Activated B cell treated with CpG ODN at 0.5 μM for 24 hours (primary cell): ENCODE data around the gene JDP2. TPM values are rescaled to one million over a fixed set of nuclear protein-coding genes. Genes with fewer than 3 reads are reported as not detected.
A peak's percentile ranks its signal among the peaks of the same experiment; 100 is the strongest.

ENCODE experiments used
- ATAC-seq: fragments of 200-7000 bp; cut with Tn5 transposase; one replicate; pipeline ENCODE4 v1.10.0; 2021; ENCODE audit warnings: low read depth, mild to moderate bottlenecking, moderate library complexity
- CTCF ChIA-PET: fragments of 350-600 bp; sonication (Branson Sonifier 250); formaldehyde crosslinking; loops from one replicate; lab custom pipeline; 2021; ENCODE audit warnings: antibody characterized with exemption; lab: Charles Lee
- POLR2A ChIA-PET: fragments of 350-600 bp; sonication (Branson Sonifier 250); formaldehyde crosslinking; loops from one replicate; lab custom pipeline; 2021; ENCODE audit warnings: antibody characterized with exemption; lab: Charles Lee
- DNase-seq: peaks from one replicate; pipeline ENCODE4 v3.0.0; 2022
- H3K27ac Mint-ChIP-seq: one replicate; pipeline ENCODE4 v1.8.0; 2020; ENCODE audit warnings: mixed read lengths
- H3K27me3 Mint-ChIP-seq: one replicate; pipeline ENCODE4 v1.8.0; 2021; ENCODE audit warnings: mixed read lengths
- H3K36me3 Mint-ChIP-seq: one replicate; pipeline ENCODE4 v1.8.0; 2021; ENCODE audit warnings: low read depth, mixed read lengths
- H3K4me1 Mint-ChIP-seq: one replicate; pipeline ENCODE4 v1.8.0; 2021; ENCODE audit warnings: mixed read lengths
- H3K4me3 Mint-ChIP-seq: one replicate; pipeline ENCODE4 v1.8.0; 2020; ENCODE audit warnings: mild to moderate bottlenecking, mixed read lengths
- H3K9me3 Mint-ChIP-seq: one replicate; pipeline ENCODE4 v1.8.0; 2020; ENCODE audit warnings: mixed read lengths
- intact Hi-C: fragments of 100-400 bp; cut with micrococcal nuclease; formaldehyde crosslinking; loops from one replicate; pipeline ENCODE4 v1.15.1; 2024
- total RNA-seq: library from RNA; stranded (reverse); gene quantifications from 2 replicates; pipeline ENCODE4 v1.2.3, GENCODE V29; 2022
- TF ChIP-seq, protein P1 (sequence below): fragments of 200-600 bp; IDR thresholded peaks from one replicate; pipeline ENCODE4 v1.8.0; 2022; ENCODE audit warnings: antibody characterized with exemption, mild to moderate bottlenecking

Gene JDP2
- total RNA-seq, 1 donor from 2014 or later: 21.2 TPM

DNA sequence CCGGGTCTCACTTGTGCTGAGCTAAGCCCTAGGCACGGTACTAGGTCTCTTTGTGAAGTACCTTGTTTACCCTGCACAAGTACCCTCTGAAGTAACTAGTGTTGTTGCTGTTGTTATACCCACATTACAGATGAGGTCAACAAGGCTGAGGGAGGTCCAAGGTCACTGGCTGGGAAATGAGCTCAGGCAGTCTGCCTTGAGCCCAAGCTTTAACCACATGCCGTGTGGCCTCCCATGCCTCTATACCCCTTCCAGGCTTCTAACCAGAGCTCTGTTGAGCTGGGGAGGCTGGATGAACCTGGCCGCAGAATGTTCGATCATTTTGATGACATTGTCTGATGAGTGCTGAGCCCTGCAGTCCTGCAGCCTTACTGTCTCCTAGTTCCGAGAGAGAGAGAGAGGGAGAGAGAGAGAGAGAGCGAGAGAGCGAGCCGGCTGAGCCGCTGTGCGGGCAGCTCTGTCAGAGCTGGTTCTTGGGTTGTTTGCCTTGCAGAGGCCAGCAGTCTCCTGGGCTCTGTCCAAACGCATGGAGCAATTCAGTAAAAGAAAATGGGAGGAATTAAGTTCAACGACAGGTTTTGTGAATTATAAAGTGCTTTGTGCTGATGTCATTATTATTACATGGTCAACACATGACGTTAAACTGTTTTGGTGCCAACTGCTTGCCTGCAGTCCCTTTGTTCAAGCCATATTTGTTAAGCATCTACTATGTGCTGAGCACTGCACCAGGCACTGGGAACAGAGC lies 13.1 kb downstream of the JDP2 start:
- ATAC-seq (no peak), DNase-seq (no peak)
- Mint-ChIP-seq H3K4me3 (no peak overlapping the region), H3K36me3 (peaks cover 62% of the 10 kb centered on the region), H3K27ac (peak overlapping the region; percentile 70), H3K27me3 (no peaks in the 10 kb centered on the region), H3K9me3 (no peaks in the 10 kb centered on the region), H3K4me1 (peaks cover 41% of the 10 kb centered on the region)
- CTCF ChIA-PET: interaction anchor here (1.0 to 2.8 kb wide), 4 partner anchors 13 to 132 kb away, joined by 3 to 9 read pairs (median 4); no protein-coding TSS in a partner anchor
- POLR2A ChIA-PET: interaction anchor here (0.7 to 1.7 kb wide), 3 partner anchors 14 to 132 kb away, joined by 3 to 9 read pairs (median 3); partner anchors contain the start of gene JDP2
- intact Hi-C loops: no loop called here
- TF ChIP-seq, protein P1, sequence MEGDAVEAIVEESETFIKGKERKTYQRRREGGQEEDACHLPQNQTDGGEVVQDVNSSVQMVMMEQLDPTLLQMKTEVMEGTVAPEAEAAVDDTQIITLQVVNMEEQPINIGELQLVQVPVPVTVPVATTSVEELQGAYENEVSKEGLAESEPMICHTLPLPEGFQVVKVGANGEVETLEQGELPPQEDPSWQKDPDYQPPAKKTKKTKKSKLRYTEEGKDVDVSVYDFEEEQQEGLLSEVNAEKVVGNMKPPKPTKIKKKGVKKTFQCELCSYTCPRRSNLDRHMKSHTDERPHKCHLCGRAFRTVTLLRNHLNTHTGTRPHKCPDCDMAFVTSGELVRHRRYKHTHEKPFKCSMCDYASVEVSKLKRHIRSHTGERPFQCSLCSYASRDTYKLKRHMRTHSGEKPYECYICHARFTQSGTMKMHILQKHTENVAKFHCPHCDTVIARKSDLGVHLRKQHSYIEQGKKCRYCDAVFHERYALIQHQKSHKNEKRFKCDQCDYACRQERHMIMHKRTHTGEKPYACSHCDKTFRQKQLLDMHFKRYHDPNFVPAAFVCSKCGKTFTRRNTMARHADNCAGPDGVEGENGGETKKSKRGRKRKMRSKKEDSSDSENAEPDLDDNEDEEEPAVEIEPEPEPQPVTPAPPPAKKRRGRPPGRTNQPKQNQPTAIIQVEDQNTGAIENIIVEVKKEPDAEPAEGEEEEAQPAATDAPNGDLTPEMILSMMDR: no peak

DNA sequence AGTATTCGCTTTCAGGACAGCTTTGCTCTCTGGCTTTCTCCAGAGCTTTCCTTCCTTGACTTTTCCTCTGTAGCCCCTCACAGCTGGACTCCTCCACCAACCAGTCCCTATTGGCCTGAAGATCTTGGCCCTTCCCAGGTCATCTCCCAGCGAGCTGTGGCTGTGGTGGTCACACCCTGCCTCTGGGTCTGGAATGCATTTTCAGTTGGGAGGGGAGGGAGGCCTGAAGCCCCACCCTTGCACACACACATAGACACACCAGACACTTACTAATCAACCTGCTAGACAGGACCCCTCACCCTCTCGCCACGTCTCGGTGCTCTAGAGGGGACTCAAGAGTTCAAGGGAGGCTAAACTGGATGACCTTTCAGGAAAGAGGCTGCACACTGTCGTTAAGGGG lies 13.9 kb downstream of the JDP2 start:
- CTCF ChIA-PET: interaction anchor here (1.6 to 2.8 kb wide), 2 partner anchors 12 to 47 kb away, joined by 4 to 9 read pairs; no protein-coding TSS in a partner anchor
- POLR2A ChIA-PET: interaction anchor here (0.6 kb wide), 2 partner anchors 91 to 219 kb away, joined by 3 to 4 read pairs; partner anchors contain the start of gene TTLL5
- H3K27me3 Mint-ChIP-seq: no peaks in the 10 kb centered on the region
- H3K27ac Mint-ChIP-seq: no peak overlapping the region
- H3K4me1 Mint-ChIP-seq: peaks cover 34% of the 10 kb centered on the region
- DNase-seq (no peak), ATAC-seq (no peak)
- no peaks in the 10 kb centered on the region for H3K9me3 Mint-ChIP-seq
- no peak overlapping the region for H3K4me3 Mint-ChIP-seq
- TF ChIP-seq, protein P1: no peak
- intact Hi-C loops: no loop called here
- H3K36me3 Mint-ChIP-seq: peaks cover 61% of the 10 kb centered on the region

DNA sequence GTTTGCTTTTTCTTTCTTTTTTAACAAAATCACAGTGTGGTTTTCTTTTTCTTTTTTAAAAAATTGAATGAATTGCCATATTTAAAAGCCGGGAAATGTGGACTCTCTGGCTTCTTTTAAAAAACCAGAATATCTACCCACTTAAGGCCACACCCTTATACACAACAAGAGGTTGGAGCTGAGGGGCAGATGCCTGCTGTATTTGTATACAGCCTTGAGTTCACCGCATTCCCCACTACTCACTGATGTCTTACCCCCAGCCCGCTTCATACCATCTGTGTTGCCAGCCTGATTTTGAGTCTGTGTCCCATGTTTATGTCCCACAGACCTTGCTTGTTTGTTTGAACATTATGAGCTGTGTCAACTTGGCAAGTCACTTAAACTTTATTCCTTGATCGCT lies 14.3 kb downstream of the JDP2 start:
- Mint-ChIP-seq H3K9me3 (no peaks in the 10 kb centered on the region), H3K4me3 (no peak overlapping the region), H3K4me1 (peaks cover 31% of the 10 kb centered on the region), H3K27me3 (no peaks in the 10 kb centered on the region), H3K36me3 (peaks cover 61% of the 10 kb centered on the region), H3K27ac (no peak overlapping the region)
- intact Hi-C loops: no loop called here
- DNase-seq (no peak), ATAC-seq (no peak)
- CTCF ChIA-PET: interaction anchor here (0.7 to 2.8 kb wide), 3 partner anchors 12 to 147 kb away, joined by 3 to 9 read pairs (median 4); no protein-coding TSS in a partner anchor
- POLR2A ChIA-PET: interaction anchor here (0.6 kb wide), 2 partner anchors 91 to 219 kb away, joined by 3 to 4 read pairs; partner anchors contain the start of gene TTLL5
- TF ChIP-seq, protein P1: no peak

DNA sequence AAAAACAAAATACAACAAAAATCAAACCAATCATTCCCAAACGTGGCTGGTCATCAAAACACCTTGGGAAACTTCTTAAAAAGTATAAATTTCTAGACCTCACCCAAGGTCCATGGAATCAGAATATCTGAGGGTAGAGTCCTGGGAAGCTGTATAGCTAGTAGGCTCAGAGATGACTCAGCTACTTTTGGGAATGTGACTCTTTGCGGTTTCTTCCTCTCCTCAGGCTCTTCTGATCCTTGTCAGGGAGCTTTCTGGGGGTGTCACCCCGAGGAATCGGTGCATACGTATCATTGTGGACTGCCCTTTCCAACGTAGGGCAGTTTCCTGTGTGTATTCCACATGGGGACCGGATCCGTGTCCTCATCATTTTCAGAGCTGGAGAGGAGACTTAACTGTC lies 14.8 kb downstream of the JDP2 start:
- Mint-ChIP-seq H3K4me3 (no peak overlapping the region), H3K27me3 (no peaks in the 10 kb centered on the region), H3K36me3 (peaks cover 61% of the 10 kb centered on the region), H3K27ac (no peak overlapping the region), H3K9me3 (no peaks in the 10 kb centered on the region), H3K4me1 (peaks cover 28% of the 10 kb centered on the region)
- POLR2A ChIA-PET: no interaction called here
- no peak for DNase-seq
- intact Hi-C loops: no loop called here
- TF ChIP-seq, protein P1: no peak
- no peak for ATAC-seq
- CTCF ChIA-PET: interaction anchor here (0.7 to 1.6 kb wide), 2 partner anchors 11 to 147 kb away, joined by 3 to 4 read pairs; no protein-coding TSS in a partner anchor
